SH-SY5Y (cell line): ENCODE measurements around the gene MMS22L.

Source experiments
- GATA2 ChIP-seq: IDR thresholded peaks from 2 replicates; pipeline ENCODE4 v1.6.1; 2011; ENCODE audit warnings: mild to moderate bottlenecking, low read depth, low read length
- GATA3 ChIP-seq: IDR thresholded peaks from 2 replicates; pipeline ENCODE4 v1.6.1; 2011; ENCODE audit warnings: low read depth, mild to moderate bottlenecking, low read length, moderate library complexity

GRCh38 chr6:97092673-97093305 lies 190.2 kb downstream of the MMS22L start:
- no peak for TF ChIP-seq GATA3
- TF ChIP-seq GATA2, result no peak
